HEK293 (cell line): ENCODE results near the gene CMYA5.

Source experiments
- BCL6B ChIP-seq: fragments of 450-650 bp; formaldehyde crosslinking; IDR thresholded peaks from 2 replicates; pipeline ENCODE4 v1.5.1; 2017; ENCODE audit warnings: missing biosample characterization, missing genetic modification characterization
- YY2 ChIP-seq: fragments of 450-650 bp; formaldehyde crosslinking; IDR thresholded peaks from 2 replicates; pipeline ENCODE4 v1.5.1; 2016; ENCODE audit warnings: missing biosample characterization, missing genetic modification characterization
- ZBTB26 ChIP-seq: fragments of 450-650 bp; formaldehyde crosslinking; optimal IDR thresholded peaks from 2 replicates; pipeline ENCODE3; 2016; ENCODE audit warnings: missing biosample characterization, mild to moderate bottlenecking, missing genetic modification characterization
- ZEB2 ChIP-seq: fragments of 450-650 bp; formaldehyde crosslinking; IDR thresholded peaks from 2 replicates; pipeline ENCODE4 v1.5.1; 2016; ENCODE audit warnings: missing biosample characterization, missing genetic modification characterization
- ZNF10 ChIP-seq: fragments of 450-650 bp; formaldehyde crosslinking; IDR thresholded peaks from 2 replicates; pipeline ENCODE4 v1.5.1; 2017; ENCODE audit warnings: missing biosample characterization, missing genetic modification characterization
- ZNF114 ChIP-seq: fragments of 450-650 bp; formaldehyde crosslinking; IDR thresholded peaks from 2 replicates; pipeline ENCODE4 v1.5.0; 2017; ENCODE audit warnings: missing biosample characterization, missing genetic modification characterization
- ZNF133 ChIP-seq: fragments of 450-650 bp; formaldehyde crosslinking; IDR thresholded peaks from 2 replicates; pipeline ENCODE4 v1.5.1; 2016; ENCODE audit warnings: missing biosample characterization, missing genetic modification characterization
- ZNF169 ChIP-seq: fragments of 450-650 bp; formaldehyde crosslinking; IDR thresholded peaks from 2 replicates; pipeline ENCODE4 v1.5.1; 2016; ENCODE audit warnings: missing biosample characterization, missing genetic modification characterization
- ZNF311 ChIP-seq: fragments of 450-650 bp; formaldehyde crosslinking; IDR thresholded peaks from 2 replicates; pipeline ENCODE4 v1.5.1; 2017; ENCODE audit warnings: missing biosample characterization, missing genetic modification characterization, borderline replicate concordance
- ZNF449 ChIP-seq: fragments of 450-650 bp; formaldehyde crosslinking; IDR thresholded peaks from 2 replicates; pipeline ENCODE4 v1.5.1; 2017; ENCODE audit warnings: missing biosample characterization, mild to moderate bottlenecking, missing genetic modification characterization, moderate library complexity
- ZNF610 ChIP-seq: fragments of 450-650 bp; formaldehyde crosslinking; IDR thresholded peaks from 2 replicates; pipeline ENCODE4 v1.5.1; 2016; ENCODE audit warnings: missing biosample characterization, missing genetic modification characterization, borderline replicate concordance
- ZNF785 ChIP-seq: fragments of 450-650 bp; formaldehyde crosslinking; IDR thresholded peaks from 2 replicates; pipeline ENCODE4 v1.5.1; 2016; ENCODE audit warnings: missing biosample characterization, missing genetic modification characterization
- TF ChIP-seq, protein P1 (sequence below): fragments of 450-650 bp; formaldehyde crosslinking; conservative IDR thresholded peaks from 2 replicates; pipeline ENCODE4 v1.5.1; 2016; ENCODE audit warnings: low read depth, missing biosample characterization, missing genetic modification characterization
- TF ChIP-seq, protein P2 (sequence below): fragments of 450-650 bp; formaldehyde crosslinking; IDR thresholded peaks from 2 replicates; pipeline ENCODE4 v1.5.1; 2016; ENCODE audit warnings: missing biosample characterization, missing genetic modification characterization

- TF ChIP-seq, protein P1, sequence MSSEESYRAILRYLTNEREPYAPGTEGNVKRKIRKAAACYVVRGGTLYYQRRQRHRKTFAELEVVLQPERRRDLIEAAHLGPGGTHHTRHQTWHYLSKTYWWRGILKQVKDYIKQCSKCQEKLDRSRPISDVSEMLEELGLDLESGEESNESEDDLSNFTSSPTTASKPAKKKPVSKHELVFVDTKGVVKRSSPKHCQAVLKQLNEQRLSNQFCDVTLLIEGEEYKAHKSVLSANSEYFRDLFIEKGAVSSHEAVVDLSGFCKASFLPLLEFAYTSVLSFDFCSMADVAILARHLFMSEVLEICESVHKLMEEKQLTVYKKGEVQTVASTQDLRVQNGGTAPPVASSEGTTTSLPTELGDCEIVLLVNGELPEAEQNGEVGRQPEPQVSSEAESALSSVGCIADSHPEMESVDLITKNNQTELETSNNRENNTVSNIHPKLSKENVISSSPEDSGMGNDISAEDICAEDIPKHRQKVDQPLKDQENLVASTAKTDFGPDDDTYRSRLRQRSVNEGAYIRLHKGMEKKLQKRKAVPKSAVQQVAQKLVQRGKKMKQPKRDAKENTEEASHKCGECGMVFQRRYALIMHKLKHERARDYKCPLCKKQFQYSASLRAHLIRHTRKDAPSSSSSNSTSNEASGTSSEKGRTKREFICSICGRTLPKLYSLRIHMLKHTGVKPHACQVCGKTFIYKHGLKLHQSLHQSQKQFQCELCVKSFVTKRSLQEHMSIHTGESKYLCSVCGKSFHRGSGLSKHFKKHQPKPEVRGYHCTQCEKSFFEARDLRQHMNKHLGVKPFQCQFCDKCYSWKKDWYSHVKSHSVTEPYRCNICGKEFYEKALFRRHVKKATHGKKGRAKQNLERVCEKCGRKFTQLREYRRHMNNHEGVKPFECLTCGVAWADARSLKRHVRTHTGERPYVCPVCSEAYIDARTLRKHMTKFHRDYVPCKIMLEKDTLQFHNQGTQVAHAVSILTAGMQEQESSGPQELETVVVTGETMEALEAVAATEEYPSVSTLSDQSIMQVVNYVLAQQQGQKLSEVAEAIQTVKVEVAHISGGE (tag by site-specific recombination) = no peak
- TF ChIP-seq ZBTB26 (tag by site-specific recombination) = no peak
- TF ChIP-seq, protein P2, sequence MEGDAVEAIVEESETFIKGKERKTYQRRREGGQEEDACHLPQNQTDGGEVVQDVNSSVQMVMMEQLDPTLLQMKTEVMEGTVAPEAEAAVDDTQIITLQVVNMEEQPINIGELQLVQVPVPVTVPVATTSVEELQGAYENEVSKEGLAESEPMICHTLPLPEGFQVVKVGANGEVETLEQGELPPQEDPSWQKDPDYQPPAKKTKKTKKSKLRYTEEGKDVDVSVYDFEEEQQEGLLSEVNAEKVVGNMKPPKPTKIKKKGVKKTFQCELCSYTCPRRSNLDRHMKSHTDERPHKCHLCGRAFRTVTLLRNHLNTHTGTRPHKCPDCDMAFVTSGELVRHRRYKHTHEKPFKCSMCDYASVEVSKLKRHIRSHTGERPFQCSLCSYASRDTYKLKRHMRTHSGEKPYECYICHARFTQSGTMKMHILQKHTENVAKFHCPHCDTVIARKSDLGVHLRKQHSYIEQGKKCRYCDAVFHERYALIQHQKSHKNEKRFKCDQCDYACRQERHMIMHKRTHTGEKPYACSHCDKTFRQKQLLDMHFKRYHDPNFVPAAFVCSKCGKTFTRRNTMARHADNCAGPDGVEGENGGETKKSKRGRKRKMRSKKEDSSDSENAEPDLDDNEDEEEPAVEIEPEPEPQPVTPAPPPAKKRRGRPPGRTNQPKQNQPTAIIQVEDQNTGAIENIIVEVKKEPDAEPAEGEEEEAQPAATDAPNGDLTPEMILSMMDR (tag by site-specific recombination) = no peak
- TF ChIP-seq ZNF10 (tag by site-specific recombination) = no peak
- TF ChIP-seq ZNF311 (tag by site-specific recombination) = no peak
- no peak for TF ChIP-seq ZNF785
- no peak for TF ChIP-seq ZNF610 (tag by site-specific recombination)
- TF ChIP-seq ZEB2 (tag by site-specific recombination) = peak; percentile 78
- no peak for TF ChIP-seq ZNF169
- TF ChIP-seq ZNF133 (tag by site-specific recombination) = no peak
- peak; percentile 33; the same call in 1 of the 2 replicates for TF ChIP-seq YY2 (tag by site-specific recombination)
- TF ChIP-seq ZNF114 (tag by site-specific recombination) = no peak
- no peak for TF ChIP-seq BCL6B
- TF ChIP-seq ZNF449 (tag by site-specific recombination) = no peak
Measured at GRCh38 chr5:79771387-79771786, 81.8 kb downstream of the CMYA5 start.
